BE2C (cell line): Measurements from ENCODE around the gene PRKG1.

Source experiments
- DNase-seq: peaks from one replicate; pipeline ENCODE4 v3.0.0-alpha.2; 2020
- H3K27me3 ChIP-seq: fragments of 250-450 bp; sonication (Bioruptor Pico); 2 replicates; pipeline ENCODE4 v1.5.1; 2020; ENCODE audit warnings: mild to moderate bottlenecking
- H3K36me3 ChIP-seq: fragments of 250-450 bp; sonication (Bioruptor Pico); 2 replicates; pipeline ENCODE4 v1.5.1; 2020; ENCODE audit warnings: mild to moderate bottlenecking
- H3K4me1 ChIP-seq: fragments of 250-450 bp; sonication (Bioruptor Pico); 2 replicates; pipeline ENCODE4 v1.5.1; 2020
- H3K4me3 ChIP-seq: 2 replicates; pipeline ENCODE4 v1.5.1; 2011; ENCODE audit warnings: low read depth, low read length
- H3K9me3 ChIP-seq: fragments of 250-450 bp; sonication (Bioruptor Pico); 2 replicates; pipeline ENCODE4 v1.5.1; 2020
- TF ChIP-seq, protein P1 (sequence below): IDR thresholded peaks from 2 replicates; pipeline ENCODE4 v1.5.1; 2012; ENCODE audit warnings: mild to moderate bottlenecking, low read depth, low read length

Gene PRKG1

DNA sequence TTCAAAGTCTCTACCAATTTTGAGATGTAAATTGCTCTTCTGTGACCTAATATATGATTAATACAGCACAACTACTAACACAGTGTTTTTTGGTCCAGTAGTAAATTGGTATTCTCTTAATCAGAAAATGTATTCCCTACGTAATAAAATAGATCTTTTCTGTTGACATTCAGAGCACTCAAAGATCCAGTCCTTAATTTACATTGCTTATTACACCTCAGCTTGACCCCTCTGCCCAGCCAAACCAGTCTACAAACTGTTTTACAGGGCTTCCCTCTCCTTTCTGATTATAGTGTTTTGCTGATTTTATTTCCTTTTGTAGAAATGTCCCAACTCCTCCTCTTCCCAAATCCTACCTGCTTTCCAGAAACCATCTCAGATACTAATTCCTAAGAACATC lies 293.4 kb downstream of the PRKG1 start:
- no peaks in the 10 kb centered on the region for H3K4me1 ChIP-seq
- H3K4me3 ChIP-seq, result no peak overlapping the region
- no peaks in the 10 kb centered on the region for H3K9me3 ChIP-seq
- H3K36me3 ChIP-seq, result no peaks in the 10 kb centered on the region
- TF ChIP-seq, protein P1, sequence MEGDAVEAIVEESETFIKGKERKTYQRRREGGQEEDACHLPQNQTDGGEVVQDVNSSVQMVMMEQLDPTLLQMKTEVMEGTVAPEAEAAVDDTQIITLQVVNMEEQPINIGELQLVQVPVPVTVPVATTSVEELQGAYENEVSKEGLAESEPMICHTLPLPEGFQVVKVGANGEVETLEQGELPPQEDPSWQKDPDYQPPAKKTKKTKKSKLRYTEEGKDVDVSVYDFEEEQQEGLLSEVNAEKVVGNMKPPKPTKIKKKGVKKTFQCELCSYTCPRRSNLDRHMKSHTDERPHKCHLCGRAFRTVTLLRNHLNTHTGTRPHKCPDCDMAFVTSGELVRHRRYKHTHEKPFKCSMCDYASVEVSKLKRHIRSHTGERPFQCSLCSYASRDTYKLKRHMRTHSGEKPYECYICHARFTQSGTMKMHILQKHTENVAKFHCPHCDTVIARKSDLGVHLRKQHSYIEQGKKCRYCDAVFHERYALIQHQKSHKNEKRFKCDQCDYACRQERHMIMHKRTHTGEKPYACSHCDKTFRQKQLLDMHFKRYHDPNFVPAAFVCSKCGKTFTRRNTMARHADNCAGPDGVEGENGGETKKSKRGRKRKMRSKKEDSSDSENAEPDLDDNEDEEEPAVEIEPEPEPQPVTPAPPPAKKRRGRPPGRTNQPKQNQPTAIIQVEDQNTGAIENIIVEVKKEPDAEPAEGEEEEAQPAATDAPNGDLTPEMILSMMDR, result no peak
- no peaks in the 10 kb centered on the region for H3K27me3 ChIP-seq
- no peak for DNase-seq

DNA sequence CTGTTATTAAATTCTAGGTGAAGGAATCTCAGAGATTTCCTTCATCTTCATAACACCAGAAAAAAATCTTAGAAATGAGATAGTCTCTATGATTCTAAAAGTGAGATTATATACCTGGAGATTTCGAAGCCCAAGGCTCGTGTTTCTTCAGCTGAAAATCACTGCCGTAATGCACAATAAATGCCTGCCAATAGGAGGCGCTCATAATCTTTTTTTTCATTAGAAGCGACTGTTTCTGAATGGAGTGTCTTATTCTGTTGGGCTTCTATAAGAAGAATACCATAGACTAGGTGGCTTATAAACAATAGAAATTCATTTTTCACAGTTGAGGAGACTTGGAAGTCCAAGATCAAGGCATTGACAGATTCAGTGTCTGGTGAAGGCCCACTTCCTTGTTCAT lies 294.7 kb downstream of the PRKG1 start:
- H3K4me3 ChIP-seq, result no peak overlapping the region
- DNase-seq, result no peak
- no peaks in the 10 kb centered on the region for H3K36me3 ChIP-seq
- TF ChIP-seq, protein P1, result peak; percentile 31
- H3K4me1 ChIP-seq, result no peaks in the 10 kb centered on the region
- no peaks in the 10 kb centered on the region for H3K9me3 ChIP-seq
- H3K27me3 ChIP-seq, result no peaks in the 10 kb centered on the region

DNA sequence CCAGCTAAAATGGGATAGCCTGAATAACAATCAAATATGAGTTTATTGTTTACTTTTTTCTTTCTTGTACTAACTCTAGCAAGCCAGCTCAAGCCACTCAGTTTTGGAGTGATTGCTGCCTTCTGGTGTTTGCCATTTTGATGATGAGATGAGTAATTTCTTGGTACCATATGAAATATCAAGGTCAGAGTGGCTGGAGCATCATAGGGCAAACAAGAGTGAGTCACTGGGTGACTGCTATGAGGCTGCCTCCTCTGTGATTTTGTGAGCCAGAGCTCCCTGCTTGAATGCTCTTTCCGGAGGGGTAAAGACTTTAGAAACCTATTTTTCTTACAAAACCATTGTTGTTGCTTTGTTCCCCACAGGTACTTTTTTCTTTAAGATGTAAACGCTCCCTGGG lies 295.6 kb downstream of the PRKG1 start:
- H3K27me3 ChIP-seq, result no peaks in the 10 kb centered on the region
- H3K9me3 ChIP-seq, result no peaks in the 10 kb centered on the region
- no peaks in the 10 kb centered on the region for H3K36me3 ChIP-seq
- no peak for DNase-seq
- H3K4me1 ChIP-seq, result no peaks in the 10 kb centered on the region
- TF ChIP-seq, protein P1, result no peak
- no peak overlapping the region for H3K4me3 ChIP-seq

DNA sequence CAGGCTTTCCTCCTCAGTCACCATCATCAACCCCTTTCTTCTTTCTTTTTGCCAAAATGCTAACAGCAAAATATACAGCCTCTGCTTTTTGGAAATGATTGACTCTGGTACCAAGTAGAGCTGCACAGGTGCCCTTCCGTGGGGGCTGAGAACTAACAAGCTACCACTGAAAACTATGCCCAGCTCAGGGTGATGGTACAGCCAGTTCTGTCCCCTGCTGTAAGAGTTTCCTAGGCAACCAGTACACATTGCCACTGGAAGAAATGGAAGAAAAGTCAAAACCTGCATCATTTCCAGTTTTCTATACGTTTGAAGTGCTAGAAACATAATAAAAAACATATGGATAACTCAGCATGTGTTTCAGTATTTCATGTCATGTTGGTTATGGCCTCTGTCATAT lies 297.5 kb downstream of the PRKG1 start:
- no peaks in the 10 kb centered on the region for H3K9me3 ChIP-seq
- TF ChIP-seq, protein P1, result no peak
- DNase-seq, result no peak

DNA sequence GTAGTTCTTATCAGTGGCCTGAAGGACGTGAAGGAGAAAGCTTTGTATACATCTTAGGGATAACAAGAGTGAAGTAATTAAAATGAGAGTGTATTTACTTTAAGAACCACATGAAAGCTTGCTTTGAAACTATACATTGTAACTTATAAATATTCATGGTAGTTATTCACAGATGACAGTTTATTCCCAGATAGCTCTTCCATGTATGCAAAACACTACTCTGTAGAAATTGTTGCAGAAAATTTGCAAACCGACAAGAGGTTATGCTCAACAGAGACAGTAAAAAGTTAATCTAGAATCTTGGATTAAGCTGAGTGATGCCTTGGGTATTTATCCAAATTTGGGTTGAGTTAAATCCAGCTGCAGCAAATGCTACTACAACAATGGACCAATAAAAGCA lies 301.5 kb downstream of the PRKG1 start:
- H3K4me1 ChIP-seq, result no peaks in the 10 kb centered on the region
- no peaks in the 10 kb centered on the region for H3K27me3 ChIP-seq
- TF ChIP-seq, protein P1, result no peak
- no peaks in the 10 kb centered on the region for H3K36me3 ChIP-seq
- H3K4me3 ChIP-seq, result no peak overlapping the region
- DNase-seq, result no peak
- no peaks in the 10 kb centered on the region for H3K9me3 ChIP-seq

More for the DNA sequence above, 297.5 kb downstream of the PRKG1 start:
- Histone ChIP-seq H3K27me3 (no peaks in the 10 kb centered on the region), H3K36me3 (no peaks in the 10 kb centered on the region), H3K4me1 (no peaks in the 10 kb centered on the region), H3K4me3 (no peak overlapping the region)

DNA sequence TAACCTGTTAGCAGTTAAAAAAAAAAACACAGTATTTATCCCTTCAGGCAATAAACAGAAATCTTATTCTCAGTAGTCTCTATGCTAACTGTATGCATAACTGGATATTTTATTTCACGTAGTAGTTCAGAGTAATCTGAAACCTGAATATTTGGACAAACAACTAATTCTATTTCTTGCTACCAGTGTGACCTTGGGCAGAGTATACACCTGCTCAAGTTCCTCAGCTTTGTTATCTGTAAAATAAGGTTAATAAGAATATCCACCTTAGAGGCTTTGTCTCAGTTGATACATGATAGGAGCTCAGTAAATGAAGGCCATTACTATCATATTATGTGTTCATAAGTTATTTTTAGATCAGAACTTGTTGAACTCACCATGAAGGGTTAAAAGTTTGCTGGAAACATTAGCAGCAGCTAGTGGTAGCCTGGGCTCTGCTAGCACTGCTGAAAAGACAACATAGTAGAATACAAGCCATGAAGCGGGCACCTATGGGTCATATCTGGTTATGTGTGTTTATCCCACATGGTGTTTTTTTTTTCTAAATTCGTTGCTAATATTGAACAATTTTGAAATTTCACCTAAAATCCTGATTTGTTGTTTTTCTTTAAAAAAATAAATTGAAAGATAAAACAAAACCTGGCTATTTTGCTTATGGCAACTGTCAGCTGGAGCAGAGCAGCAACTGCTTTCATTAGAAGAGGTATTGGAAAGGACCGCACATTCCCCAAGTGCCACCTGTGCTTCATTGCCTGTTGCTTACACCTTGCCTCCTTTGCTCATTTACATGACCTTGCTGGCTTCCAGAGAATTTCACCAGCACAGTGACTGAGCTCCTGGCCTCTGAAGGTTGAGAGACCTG lies 303.0 kb downstream of the PRKG1 start:
- Histone ChIP-seq H3K9me3 (no peaks in the 10 kb centered on the region), H3K27me3 (no peaks in the 10 kb centered on the region), H3K4me1 (no peaks in the 10 kb centered on the region), H3K4me3 (no peak overlapping the region), H3K36me3 (no peaks in the 10 kb centered on the region)
- TF ChIP-seq, protein P1, result no peak
- DNase-seq, result no peak
